Skeletal muscle satellite cell (primary cell): Measurements from ENCODE around the gene FSTL1. TPM values are rescaled to one million over a fixed set of nuclear protein-coding genes. Genes with fewer than 3 reads are reported as not detected.

Experiments used
- H3K27me3 ChIP-seq: 2 replicates; pipeline ENCODE4 v1.7.0; 2013; ENCODE audit warnings: low read length; ENCODE audit not compliant: control insufficient read depth, insufficient read depth
- H3K36me3 ChIP-seq: 2 replicates; pipeline ENCODE4 v1.7.0; 2013; ENCODE audit warnings: mild to moderate bottlenecking, control low read depth, low read length; ENCODE audit not compliant: insufficient read depth
- H3K4me1 ChIP-seq: 2 replicates; pipeline ENCODE4 v1.7.0; 2013; ENCODE audit warnings: low read length; ENCODE audit not compliant: control insufficient read depth, insufficient read depth
- H3K4me2 ChIP-seq: 2 replicates; pipeline ENCODE4 v1.7.0; 2013; ENCODE audit warnings: mild to moderate bottlenecking, low read length
- H3K4me3 ChIP-seq: 2 replicates; pipeline ENCODE4 v1.7.0; 2013; ENCODE audit warnings: low read length
- H3K9ac ChIP-seq: 2 replicates; pipeline ENCODE4 v1.7.0; 2013; ENCODE audit warnings: mild to moderate bottlenecking, low read depth, low read length, moderate library complexity
- H3K9me3 ChIP-seq: replicated peaks from 2 replicates; pipeline ENCODE4 v1.7.0; 2013; ENCODE audit warnings: mild to moderate bottlenecking, control low read depth, low read length
- total RNA-seq: library from RNA; depleted of rRNA; stranded (reverse); fragments of >200 nt; gene quantifications from 2 replicates; pipeline ENCODE4 v1.2.3, GENCODE V29; 2012; rRNA removed

FSTL1 gene
- 667 and 754 TPM in 2 replicates for total RNA-seq

- peak within 1 kb of the TSS; percentile 87 for H3K4me3 ChIP-seq
Measured at GRCh38 chr3:120450600-120451271, at the start of gene FSTL1. FSTL1 (minus strand) TSS chr3:120450992; CDS start chr3:120450746, 246 bp downstream.

GRCh38 chr3:120498556-120499346 is 48.0 kb upstream of the FSTL1 start:
- peaks cover 35% of the 10 kb centered on the region for H3K4me1 ChIP-seq
- no peak overlapping the region for H3K4me3 ChIP-seq
- no peaks in the 10 kb centered on the region for H3K27me3 ChIP-seq
- peak overlapping the region; percentile 6 for H3K4me2 ChIP-seq
- no peaks in the 10 kb centered on the region for H3K36me3 ChIP-seq
- peak overlapping the region; percentile 1 for H3K9ac ChIP-seq
- H3K9me3 ChIP-seq: peaks cover 6% of the 10 kb centered on the region

More at GRCh38 chr3:120450600-120451271, at the start of gene FSTL1:
- peaks cover 40% of the 10 kb centered on the region for H3K4me1 ChIP-seq
- H3K36me3 ChIP-seq: peaks cover 27% of the 10 kb centered on the region
- H3K9me3 ChIP-seq: no peaks in the 10 kb centered on the region
- peak within 1 kb of the TSS; percentile 80 for H3K4me2 ChIP-seq
- H3K27me3 ChIP-seq: no peaks in the 10 kb centered on the region
- peak within 1 kb of the TSS; percentile 98 for H3K9ac ChIP-seq

- H3K4me2 ChIP-seq: peak overlapping the region; percentile 76
Measured at GRCh38 chr3:120497818-120498217, 47.0 kb upstream of the FSTL1 start.

GRCh38 chr3:120497336-120497735 is 46.5 kb upstream of the FSTL1 start:
- Histone ChIP-seq H3K9ac (peak overlapping the region; percentile 66), H3K9me3 (peaks cover 6% of the 10 kb centered on the region), H3K36me3 (no peaks in the 10 kb centered on the region), H3K4me2 (peak overlapping the region; percentile 76), H3K27me3 (no peaks in the 10 kb centered on the region), H3K4me1 (peaks cover 35% of the 10 kb centered on the region), H3K4me3 (peak overlapping the region; percentile 41)

More at GRCh38 chr3:120497818-120498217, 47.0 kb upstream of the FSTL1 start:
- Histone ChIP-seq H3K9me3 (peaks cover 6% of the 10 kb centered on the region), H3K27me3 (no peaks in the 10 kb centered on the region), H3K4me1 (peaks cover 35% of the 10 kb centered on the region), H3K4me3 (peak overlapping the region; percentile 31), H3K9ac (peak overlapping the region; percentile 66), H3K36me3 (no peaks in the 10 kb centered on the region)

GRCh38 chr3:120496278-120497002 is 45.6 kb upstream of the FSTL1 start:
- Histone ChIP-seq H3K4me3 (peak overlapping the region; percentile 41), H3K9ac (peak overlapping the region; percentile 66), H3K36me3 (no peaks in the 10 kb centered on the region), H3K4me2 (peak overlapping the region; percentile 76), H3K9me3 (peaks cover 6% of the 10 kb centered on the region), H3K27me3 (no peaks in the 10 kb centered on the region), H3K4me1 (peaks cover 35% of the 10 kb centered on the region)

GRCh38 chr3:120495809-120496208 is 45.0 kb upstream of the FSTL1 start:
- Histone ChIP-seq H3K36me3 (no peaks in the 10 kb centered on the region), H3K9me3 (peaks cover 6% of the 10 kb centered on the region), H3K4me1 (peaks cover 35% of the 10 kb centered on the region), H3K9ac (no peak overlapping the region), H3K4me3 (no peak overlapping the region), H3K4me2 (no peak overlapping the region), H3K27me3 (no peaks in the 10 kb centered on the region)

- H3K9me3 ChIP-seq: peaks cover 6% of the 10 kb centered on the region
- H3K4me1 ChIP-seq: peaks cover 26% of the 10 kb centered on the region
- no peak overlapping the region for H3K9ac ChIP-seq
- no peaks in the 10 kb centered on the region for H3K36me3 ChIP-seq
- no peak overlapping the region for H3K4me2 ChIP-seq
- no peaks in the 10 kb centered on the region for H3K27me3 ChIP-seq
- H3K4me3 ChIP-seq: no peak overlapping the region
Measured at GRCh38 chr3:120492103-120492502, 41.3 kb upstream of the FSTL1 start.

- H3K27me3 ChIP-seq: no peaks in the 10 kb centered on the region
- H3K4me2 ChIP-seq: no peak overlapping the region
- peaks cover 19% of the 10 kb centered on the region for H3K4me1 ChIP-seq
- H3K4me3 ChIP-seq: no peak overlapping the region
- H3K9me3 ChIP-seq: no peaks in the 10 kb centered on the region
- H3K9ac ChIP-seq: no peak overlapping the region
- no peaks in the 10 kb centered on the region for H3K36me3 ChIP-seq
Measured at GRCh38 chr3:120489421-120489820, 38.6 kb upstream of the FSTL1 start.

GRCh38 chr3:120488296-120488695 is 37.5 kb upstream of the FSTL1 start:
- Histone ChIP-seq H3K4me2 (no peak overlapping the region), H3K36me3 (no peaks in the 10 kb centered on the region), H3K9me3 (no peaks in the 10 kb centered on the region), H3K4me1 (peaks cover 19% of the 10 kb centered on the region), H3K4me3 (no peak overlapping the region), H3K9ac (no peak overlapping the region), H3K27me3 (no peaks in the 10 kb centered on the region)

GRCh38 chr3:120487191-120487650 is 36.4 kb upstream of the FSTL1 start:
- Histone ChIP-seq H3K9ac (no peak overlapping the region), H3K4me1 (peaks cover 19% of the 10 kb centered on the region), H3K9me3 (no peaks in the 10 kb centered on the region), H3K4me2 (peak overlapping the region; percentile 5), H3K4me3 (no peak overlapping the region), H3K27me3 (no peaks in the 10 kb centered on the region), H3K36me3 (no peaks in the 10 kb centered on the region)

- H3K9me3 ChIP-seq: no peaks in the 10 kb centered on the region
- no peak overlapping the region for H3K4me3 ChIP-seq
- no peaks in the 10 kb centered on the region for H3K36me3 ChIP-seq
- H3K4me2 ChIP-seq: no peak overlapping the region
- no peaks in the 10 kb centered on the region for H3K27me3 ChIP-seq
- no peaks in the 10 kb centered on the region for H3K4me1 ChIP-seq
- H3K9ac ChIP-seq: no peak overlapping the region
Measured at GRCh38 chr3:120481081-120481480, 30.3 kb upstream of the FSTL1 start.
